ENCODE measurements around the gene SLC25A17.

The SLC25A17 gene

GRCh38 chr22:40803321-40803720, 15.8 kb downstream of the SLC25A17 start:
- H3K9me3 ChIP-seq (replicated peaks in 1 of 2; ENCODE audit: control insufficient read depth in 2 of 2, insufficient read depth in 1 of 2, low read depth in 1 of 2, low read length in 2 of 2) = no peaks in the 10 kb centered on the region
- no peak overlapping the region for H3K14ac ChIP-seq (ENCODE audit: low read length)
- no peak overlapping the region for H3K4me3 ChIP-seq (ENCODE audit: low read length in 2 of 2)
- H3K18ac ChIP-seq (ENCODE audit: low read length) = no peak overlapping the region
- no peak overlapping the region for H4K91ac ChIP-seq (ENCODE audit: low read depth, low read length, poor library complexity)
- peaks cover 1 to 11% of the 10 kb centered on the region in 2 donors for H3K36me3 ChIP-seq (replicated peaks in 1 of 2; ENCODE audit: control insufficient read depth in 2 of 2, insufficient read depth in 2 of 2, low read length in 2 of 2)
- H3K4ac ChIP-seq (ENCODE audit: low read length) = no peak overlapping the region
- WGBS, 2 donors (ENCODE audit: extremely low coverage in 2 of 2, insufficient read length in 2 of 2, insufficient replicate concordance in 1 of 2) = no CpG with 5 or more reads among the region's 1 CpG
- H3K23ac ChIP-seq (ENCODE audit: low read depth, low read length, poor library complexity) = no peak overlapping the region
- H3K4me2 ChIP-seq (ENCODE audit: insufficient read depth, low read length, poor library complexity, severe bottlenecking) = no peak overlapping the region
- H3K27ac ChIP-seq (replicated peaks; ENCODE audit: low read length) = no peak overlapping the region
- no peak overlapping the region for H3K9ac ChIP-seq (ENCODE audit: low read depth, low read length, poor library complexity)
- no peak overlapping the region for H2BK120ac ChIP-seq (ENCODE audit: low read depth, low read length)
- H2BK5ac ChIP-seq (ENCODE audit: low read length) = no peak overlapping the region
- H2AFZ ChIP-seq (ENCODE audit: low read length) = no peak overlapping the region
- no peak for DNase-seq (ENCODE audit: low spot score)
- no peak overlapping the region for H4K8ac ChIP-seq (ENCODE audit: low read depth, low read length)
- no peak overlapping the region for H2AK5ac ChIP-seq (ENCODE audit: low read depth, low read length)
- peaks cover 0 to 7% of the 10 kb centered on the region in 2 donors for H3K4me1 ChIP-seq (ENCODE audit: control insufficient read depth in 2 of 2, insufficient read depth in 1 of 2, low read depth in 1 of 2, low read length in 2 of 2)
- H2BK12ac ChIP-seq (ENCODE audit: low read length) = no peak overlapping the region
- H3K79me1 ChIP-seq (ENCODE audit: low read depth, low read length) = no peaks in the 10 kb centered on the region
- no peaks in the 10 kb centered on the region for H3K27me3 ChIP-seq (ENCODE audit: control insufficient read depth in 3 of 3, insufficient read depth in 3 of 3, low read depth in 1 of 3, low read length in 3 of 3)
- no peak overlapping the region for H2BK15ac ChIP-seq (ENCODE audit: low read length)

- H2BK12ac ChIP-seq (ENCODE audit: low read length) = no peak overlapping the region
- H3K36me3 ChIP-seq (replicated peaks in 1 of 2; ENCODE audit: control insufficient read depth in 2 of 2, insufficient read depth in 2 of 2, low read length in 2 of 2) = peaks cover 0 to 18% of the 10 kb centered on the region in 2 donors
- DNase-seq (ENCODE audit: low spot score) = no peak
- H4K91ac ChIP-seq (ENCODE audit: low read depth, low read length, poor library complexity) = no peak overlapping the region
- H2BK120ac ChIP-seq (ENCODE audit: low read depth, low read length) = no peak overlapping the region
- H3K4ac ChIP-seq (ENCODE audit: low read length) = no peak overlapping the region
- H3K23ac ChIP-seq (ENCODE audit: low read depth, low read length, poor library complexity) = no peak overlapping the region
- no peaks in the 10 kb centered on the region for H3K79me1 ChIP-seq (ENCODE audit: low read depth, low read length)
- H3K4me1 ChIP-seq (ENCODE audit: control insufficient read depth in 2 of 2, insufficient read depth in 1 of 2, low read depth in 1 of 2, low read length in 2 of 2) = no peaks in the 10 kb centered on the region
- no peak overlapping the region for H3K18ac ChIP-seq (ENCODE audit: low read length)
- H3K9me3 ChIP-seq (replicated peaks in 1 of 2; ENCODE audit: control insufficient read depth in 2 of 2, insufficient read depth in 1 of 2, low read depth in 1 of 2, low read length in 2 of 2) = no peaks in the 10 kb centered on the region
- H4K8ac ChIP-seq (ENCODE audit: low read depth, low read length) = no peak overlapping the region
- no peak overlapping the region for H3K4me2 ChIP-seq (ENCODE audit: insufficient read depth, low read length, poor library complexity, severe bottlenecking)
- no CpG with 5 or more reads among the region's 3 CpGs for WGBS, 2 donors (ENCODE audit: extremely low coverage in 2 of 2, insufficient read length in 2 of 2, insufficient replicate concordance in 1 of 2)
- H3K4me3 ChIP-seq (ENCODE audit: low read length in 2 of 2) = no peak overlapping the region
- H2BK5ac ChIP-seq (ENCODE audit: low read length) = no peak overlapping the region
- H3K9ac ChIP-seq (ENCODE audit: low read depth, low read length, poor library complexity) = no peak overlapping the region
- H3K27me3 ChIP-seq (ENCODE audit: control insufficient read depth in 3 of 3, insufficient read depth in 3 of 3, low read depth in 1 of 3, low read length in 3 of 3) = no peaks in the 10 kb centered on the region
- H2AFZ ChIP-seq (ENCODE audit: low read length) = no peak overlapping the region
- H3K27ac ChIP-seq (replicated peaks; ENCODE audit: low read length) = no peak overlapping the region
- H3K14ac ChIP-seq (ENCODE audit: low read length) = no peak overlapping the region
- no peak overlapping the region for H2AK5ac ChIP-seq (ENCODE audit: low read depth, low read length)
- no peak overlapping the region for H2BK15ac ChIP-seq (ENCODE audit: low read length)
Measured at GRCh38 chr22:40799008-40799407, 20.1 kb downstream of the SLC25A17 start.

DNA sequence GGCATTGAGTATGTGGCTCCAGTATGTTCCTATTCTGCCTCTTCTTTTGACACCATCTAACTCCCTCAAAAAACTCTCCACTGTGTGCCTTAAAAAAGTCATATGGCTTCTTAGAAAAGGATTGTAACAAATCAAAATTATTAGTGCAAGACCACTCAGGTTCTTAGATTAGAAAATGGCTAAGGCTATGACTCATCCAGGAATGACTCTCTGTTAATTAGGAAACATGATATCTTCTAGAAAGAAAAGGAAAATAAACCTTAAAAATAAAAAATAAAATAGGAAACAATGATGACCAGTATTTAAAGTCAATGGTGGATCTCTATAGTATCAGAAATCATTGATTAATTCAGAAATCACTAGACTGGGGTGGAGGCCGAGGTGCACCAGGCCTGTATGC, 21.7 kb downstream of the SLC25A17 start:
- DNase-seq (ENCODE audit: low spot score) = no peak
- Histone ChIP-seq H3K9ac (ENCODE audit: low read depth, low read length, poor library complexity) (no peak overlapping the region), H3K23ac (ENCODE audit: low read depth, low read length, poor library complexity) (no peak overlapping the region), H3K36me3 (replicated peaks in 1 of 2; ENCODE audit: control insufficient read depth in 2 of 2, insufficient read depth in 2 of 2, low read length in 2 of 2) (peaks cover 2 to 21% of the 10 kb centered on the region in 2 donors), H4K8ac (ENCODE audit: low read depth, low read length) (no peak overlapping the region), H3K4me3 (ENCODE audit: low read length in 2 of 2) (no peak overlapping the region), H2BK120ac (ENCODE audit: low read depth, low read length) (no peak overlapping the region), H2BK12ac (ENCODE audit: low read length) (no peak overlapping the region), H3K18ac (ENCODE audit: low read length) (no peak overlapping the region), H3K4ac (ENCODE audit: low read length) (no peak overlapping the region), H2AFZ (ENCODE audit: low read length) (no peak overlapping the region), H2AK5ac (ENCODE audit: low read depth, low read length) (no peak overlapping the region), H3K4me1 (ENCODE audit: control insufficient read depth in 2 of 2, insufficient read depth in 1 of 2, low read depth in 1 of 2, low read length in 2 of 2) (no peaks in the 10 kb centered on the region), H3K79me1 (ENCODE audit: low read depth, low read length) (no peaks in the 10 kb centered on the region), H4K91ac (ENCODE audit: low read depth, low read length, poor library complexity) (no peak overlapping the region), H2BK15ac (ENCODE audit: low read length) (no peak overlapping the region), H2BK5ac (ENCODE audit: low read length) (no peak overlapping the region), H3K27me3 (ENCODE audit: control insufficient read depth in 3 of 3, insufficient read depth in 3 of 3, low read depth in 1 of 3, low read length in 3 of 3) (no peaks in the 10 kb centered on the region), H3K27ac (replicated peaks; ENCODE audit: low read length) (no peak overlapping the region), H3K14ac (ENCODE audit: low read length) (no peak overlapping the region), H3K9me3 (replicated peaks in 1 of 2; ENCODE audit: control insufficient read depth in 2 of 2, insufficient read depth in 1 of 2, low read depth in 1 of 2, low read length in 2 of 2) (no peaks in the 10 kb centered on the region), H3K4me2 (ENCODE audit: insufficient read depth, low read length, poor library complexity, severe bottlenecking) (no peak overlapping the region)
- no CpG with 5 or more reads among the region's 1 CpG for WGBS, 2 donors (ENCODE audit: extremely low coverage in 2 of 2, insufficient read length in 2 of 2, insufficient replicate concordance in 1 of 2)

GRCh38 chr22:40792451-40792850, 26.7 kb downstream of the SLC25A17 start:
- Histone ChIP-seq H3K9me3 (replicated peaks in 1 of 2; ENCODE audit: control insufficient read depth in 2 of 2, insufficient read depth in 1 of 2, low read depth in 1 of 2, low read length in 2 of 2) (no peaks in the 10 kb centered on the region), H2BK15ac (ENCODE audit: low read length) (no peak overlapping the region), H4K8ac (ENCODE audit: low read depth, low read length) (no peak overlapping the region), H4K91ac (ENCODE audit: low read depth, low read length, poor library complexity) (no peak overlapping the region), H3K36me3 (replicated peaks in 1 of 2; ENCODE audit: control insufficient read depth in 2 of 2, insufficient read depth in 2 of 2, low read length in 2 of 2) (peaks cover 7 to 50% of the 10 kb centered on the region in 2 donors), H2BK12ac (ENCODE audit: low read length) (no peak overlapping the region), H3K14ac (ENCODE audit: low read length) (no peak overlapping the region), H3K4me1 (ENCODE audit: control insufficient read depth in 2 of 2, insufficient read depth in 1 of 2, low read depth in 1 of 2, low read length in 2 of 2) (no peaks in the 10 kb centered on the region), H3K4ac (ENCODE audit: low read length) (no peak overlapping the region), H2AK5ac (ENCODE audit: low read depth, low read length) (no peak overlapping the region), H3K9ac (ENCODE audit: low read depth, low read length, poor library complexity) (no peak overlapping the region), H2BK120ac (ENCODE audit: low read depth, low read length) (no peak overlapping the region), H2BK5ac (ENCODE audit: low read length) (no peak overlapping the region), H2AFZ (ENCODE audit: low read length) (no peak overlapping the region), H3K18ac (ENCODE audit: low read length) (no peak overlapping the region), H3K27ac (replicated peaks; ENCODE audit: low read length) (no peak overlapping the region), H3K27me3 (ENCODE audit: control insufficient read depth in 3 of 3, insufficient read depth in 3 of 3, low read depth in 1 of 3, low read length in 3 of 3) (no peaks in the 10 kb centered on the region), H3K79me1 (ENCODE audit: low read depth, low read length) (no peaks in the 10 kb centered on the region), H3K4me2 (ENCODE audit: insufficient read depth, low read length, poor library complexity, severe bottlenecking) (no peak overlapping the region), H3K23ac (ENCODE audit: low read depth, low read length, poor library complexity) (no peak overlapping the region), H3K4me3 (ENCODE audit: low read length in 2 of 2) (no peak overlapping the region)
- DNase-seq (ENCODE audit: low spot score) = no peak
- whole genome bisulfite sequencing, 2 donors (ENCODE audit: extremely low coverage in 2 of 2, insufficient read length in 2 of 2, insufficient replicate concordance in 1 of 2) = no CpG with 5 or more reads among the region's 2 CpGs

Measured in neuronal stem cell (in vitro differentiated cells).